PC-3 (cell line): ENCODE measurements around the gene CHMP4B. TPM values are rescaled to one million over a fixed set of nuclear protein-coding genes. Genes with fewer than 3 reads are reported as not detected.

Experiments used
- ATAC-seq: fragments of 200-7000 bp; cut with Tn5 transposase; 2 replicates; pipeline ENCODE4 v1.9.1; 2020; ENCODE audit warnings: mild to moderate bottlenecking, moderate library complexity
- BruUV-seq: library from RNA; stranded (reverse); fragments of 400-500 nt; replicated peaks from 2 replicates; lab custom pipeline; 2021; lab: Mats Ljungman, UMichigan
- CTCF ChIA-PET: fragments of 300-600 bp; sonication (Branson Sonifier 250); formaldehyde crosslinking; loops from one replicate; lab custom pipeline; 2022; ENCODE audit warnings: antibody characterized with exemption; lab: Charles Lee
- POLR2A ChIA-PET: fragments of 300-600 bp; sonication (Branson Sonifier 250); formaldehyde crosslinking; loops from one replicate; lab custom pipeline; 2022; ENCODE audit warnings: antibody characterized with exemption; ENCODE audit not compliant: unreplicated experiment; lab: Charles Lee
- DNase-seq: peaks from one replicate; pipeline ENCODE4 v3.0.0-alpha.2; 2015
- H2AFZ ChIP-seq: fragments of 300-600 bp; sonication (generic); 2 replicates; pipeline ENCODE4 v1.6.0; 2016; ENCODE audit warnings: antibody characterized with exemption, low read length
- H3F3A ChIP-seq: fragments of 300-600 bp; sonication (generic); one replicate; pipeline ENCODE4 v1.6.0; 2017; ENCODE audit warnings: antibody characterized with exemption, low read length, control low read depth, mild to moderate bottlenecking; ENCODE audit not compliant: unreplicated experiment
- H3K27ac ChIP-seq: fragments of 300-600 bp; sonication (generic); 2 replicates; pipeline ENCODE4 v1.5.1; 2016; ENCODE audit warnings: mild to moderate bottlenecking, low read length
- H3K27me3 ChIP-seq: fragments of 300-600 bp; sonication (generic); 2 replicates; pipeline ENCODE4 v1.6.1; 2016; ENCODE audit warnings: low read length, mixed read lengths
- H3K36me3 ChIP-seq: fragments of 300-600 bp; sonication (generic); 2 replicates; pipeline ENCODE4 v1.6.1; 2016; ENCODE audit warnings: low read depth, mixed run types, low read length, mixed read lengths
- H3K4me1 ChIP-seq: fragments of 300-600 bp; sonication (generic); 2 replicates; pipeline ENCODE4 v1.5.1; 2016; ENCODE audit warnings: low read length; ENCODE audit not compliant: insufficient read depth
- H3K4me2 ChIP-seq: fragments of 300-600 bp; sonication (generic); 2 replicates; pipeline ENCODE4 v1.6.0; 2016; ENCODE audit warnings: low read length
- H3K4me3 ChIP-seq: fragments of 300-600 bp; sonication (generic); 2 replicates; pipeline ENCODE4 v1.5.1; 2016; ENCODE audit warnings: mild to moderate bottlenecking, low read length, mixed read lengths
- H3K79me2 ChIP-seq: fragments of 300-600 bp; sonication (generic); 2 replicates; pipeline ENCODE4 v1.6.1; 2017; ENCODE audit warnings: low read length, mixed read lengths
- H3K9ac ChIP-seq: fragments of 300-600 bp; sonication (generic); 2 replicates; pipeline ENCODE4 v1.6.0; 2016; ENCODE audit warnings: mild to moderate bottlenecking, low read length
- H3K9me2 ChIP-seq: fragments of 300-600 bp; sonication (generic); replicated peaks from 2 replicates; pipeline ENCODE4 v1.6.1; 2016; ENCODE audit warnings: mixed run types, low read length, mixed read lengths
- H3K9me3 ChIP-seq: fragments of 300-600 bp; sonication (generic); 2 replicates; pipeline ENCODE4 v1.6.1; 2016; ENCODE audit warnings: low read length, mixed read lengths
- H4K20me1 ChIP-seq: fragments of 300-600 bp; sonication (generic); 2 replicates; pipeline ENCODE4 v1.6.1; 2016; ENCODE audit warnings: low read length, mixed read lengths
- EZH2 ChIP-seq: fragments of 300-600 bp; sonication (generic); IDR thresholded peaks from one replicate; pipeline ENCODE4 v1.6.1; 2017; ENCODE audit warnings: antibody characterized with exemption, mild to moderate bottlenecking, low read length; ENCODE audit not compliant: unreplicated experiment
- EZH2phosphoT487 ChIP-seq: fragments of 300-600 bp; sonication (generic); IDR thresholded peaks from 2 replicates; pipeline ENCODE4 v1.6.1; 2018; ENCODE audit warnings: mild to moderate bottlenecking, antibody characterized with exemption, low read length, borderline replicate concordance
- intact Hi-C: fragments of 100-400 bp; cut with micrococcal nuclease; formaldehyde crosslinking; loops from 2 replicates; pipeline ENCODE4 v1.9.0; 2023
- total RNA-seq: library from RNA; depleted of rRNA; stranded (reverse); fragments of >200 nt; gene quantifications from 2 replicates; pipeline ENCODE4 v1.2.3, GENCODE V29; 2014
- TF ChIP-seq, protein P1 (sequence below): fragments of 300-600 bp; sonication (generic); conservative IDR thresholded peaks from 2 replicates; pipeline ENCODE4 v1.5.1; 2017; ENCODE audit warnings: antibody characterized with exemption, low read depth, mild to moderate bottlenecking, low read length

CHMP4B gene
- total RNA-seq, 1 experiment from 2014 or later: 68.8 TPM

DNA sequence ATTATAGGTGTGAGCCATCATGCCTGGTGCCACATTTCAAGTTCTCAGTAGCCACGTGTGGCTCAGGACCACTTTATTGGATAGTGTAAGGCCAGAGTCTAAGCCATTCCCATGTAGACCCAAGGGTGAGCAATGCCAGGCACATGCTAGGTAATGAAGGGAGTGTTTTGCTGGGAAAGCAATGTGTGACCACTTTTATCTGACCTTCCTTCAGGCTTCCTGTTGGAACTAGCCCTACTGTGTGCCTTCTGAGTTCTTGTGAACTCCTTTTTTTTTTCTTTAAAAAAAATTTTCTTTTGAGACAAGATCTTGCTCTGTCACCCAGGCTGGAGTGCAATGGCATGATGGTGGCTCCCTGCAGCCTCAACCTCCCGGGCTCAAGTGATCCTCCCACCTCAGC lies 46.0 kb upstream of the CHMP4B start:
- no TSS peak for BruUV-seq
- POLR2A ChIA-PET: no interaction called here
- Histone ChIP-seq H3K9me3 (no peaks in the 10 kb centered on the region), H4K20me1 (no peaks in the 10 kb centered on the region), H3K4me2 (no peak overlapping the region), H3K79me2 (no peaks in the 10 kb centered on the region), H3K27me3 (no peaks in the 10 kb centered on the region), H3K4me1 (no peaks in the 10 kb centered on the region), H3K9me2 (no peaks in the 10 kb centered on the region), H3F3A (no peaks in the 10 kb centered on the region), H3K27ac (no peak overlapping the region), H3K36me3 (peaks cover 2% of the 10 kb centered on the region; the same call in 1 of the 2 replicates), H2AFZ (no peak overlapping the region), H3K4me3 (no peak overlapping the region), H3K9ac (no peak overlapping the region)
- intact Hi-C loops: no loop called here
- TF ChIP-seq EZH2phosphoT487 (no peak), EZH2 (no peak)
- TF ChIP-seq, protein P1, sequence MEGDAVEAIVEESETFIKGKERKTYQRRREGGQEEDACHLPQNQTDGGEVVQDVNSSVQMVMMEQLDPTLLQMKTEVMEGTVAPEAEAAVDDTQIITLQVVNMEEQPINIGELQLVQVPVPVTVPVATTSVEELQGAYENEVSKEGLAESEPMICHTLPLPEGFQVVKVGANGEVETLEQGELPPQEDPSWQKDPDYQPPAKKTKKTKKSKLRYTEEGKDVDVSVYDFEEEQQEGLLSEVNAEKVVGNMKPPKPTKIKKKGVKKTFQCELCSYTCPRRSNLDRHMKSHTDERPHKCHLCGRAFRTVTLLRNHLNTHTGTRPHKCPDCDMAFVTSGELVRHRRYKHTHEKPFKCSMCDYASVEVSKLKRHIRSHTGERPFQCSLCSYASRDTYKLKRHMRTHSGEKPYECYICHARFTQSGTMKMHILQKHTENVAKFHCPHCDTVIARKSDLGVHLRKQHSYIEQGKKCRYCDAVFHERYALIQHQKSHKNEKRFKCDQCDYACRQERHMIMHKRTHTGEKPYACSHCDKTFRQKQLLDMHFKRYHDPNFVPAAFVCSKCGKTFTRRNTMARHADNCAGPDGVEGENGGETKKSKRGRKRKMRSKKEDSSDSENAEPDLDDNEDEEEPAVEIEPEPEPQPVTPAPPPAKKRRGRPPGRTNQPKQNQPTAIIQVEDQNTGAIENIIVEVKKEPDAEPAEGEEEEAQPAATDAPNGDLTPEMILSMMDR: no peak
- DNase-seq (no peak), ATAC-seq (no peak)
- CTCF ChIA-PET: no interaction called here

DNA sequence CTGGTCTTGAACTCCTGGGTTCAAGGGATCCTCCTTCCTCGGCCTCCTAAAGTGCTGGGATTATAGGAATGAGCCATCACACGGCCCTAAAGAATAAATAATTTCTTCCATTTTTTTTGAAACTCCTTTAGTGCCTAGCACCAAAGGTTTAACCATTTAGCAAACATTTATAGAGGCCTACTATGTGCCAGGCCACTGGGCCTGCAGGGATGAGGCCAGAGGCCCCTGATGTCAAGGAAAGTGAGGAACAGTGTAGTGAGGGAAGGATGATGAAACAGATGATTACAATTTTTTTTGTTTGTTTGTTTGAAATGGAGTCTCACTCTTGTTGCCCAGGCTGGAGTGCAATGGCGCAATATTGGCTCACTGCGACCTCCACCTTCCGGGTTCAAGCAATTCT lies 45.6 kb upstream of the CHMP4B start:
- ChIA-PET CTCF (no interaction called here), POLR2A (no interaction called here)
- no TSS peak for BruUV-seq
- Histone ChIP-seq H3K4me3 (no peak overlapping the region), H3K4me1 (no peaks in the 10 kb centered on the region), H3K4me2 (no peak overlapping the region), H3K27me3 (no peaks in the 10 kb centered on the region), H3K79me2 (no peaks in the 10 kb centered on the region), H4K20me1 (no peaks in the 10 kb centered on the region), H3K27ac (no peak overlapping the region), H3K9me2 (no peaks in the 10 kb centered on the region), H3F3A (no peaks in the 10 kb centered on the region), H3K9ac (no peak overlapping the region), H3K36me3 (peaks cover 2% of the 10 kb centered on the region; the same call in 1 of the 2 replicates), H3K9me3 (no peaks in the 10 kb centered on the region), H2AFZ (no peak overlapping the region)
- intact Hi-C loops: no loop called here
- TF ChIP-seq, protein P1: no peak
- TF ChIP-seq EZH2phosphoT487 (no peak), EZH2 (no peak)
- DNase-seq: no peak
- ATAC-seq: no peak

DNA sequence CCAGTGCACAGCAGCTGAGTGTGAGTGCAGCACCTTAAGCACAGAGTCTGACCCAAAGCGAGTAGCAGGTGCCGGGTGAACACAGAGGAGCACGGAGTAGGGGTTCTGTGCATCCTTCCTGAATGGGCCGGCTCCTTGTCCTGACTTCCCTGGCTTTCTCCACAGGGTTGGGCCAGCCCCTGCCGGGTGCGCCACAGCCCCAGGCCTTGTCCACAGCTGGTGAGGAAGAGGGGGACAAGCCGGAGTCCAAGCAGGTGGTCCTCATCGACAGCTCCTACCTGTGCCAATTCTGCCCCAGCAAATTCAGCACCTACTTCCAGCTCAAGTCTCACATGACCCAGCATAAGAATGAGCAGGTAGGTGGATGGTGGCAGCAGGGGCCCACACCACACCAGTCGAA lies 44.5 kb upstream of the CHMP4B start:
- ATAC-seq (no peak), DNase-seq (no peak)
- Histone ChIP-seq H3K36me3 (peaks cover 2% of the 10 kb centered on the region; the same call in 1 of the 2 replicates), H3K4me2 (no peak overlapping the region), H3K9ac (no peak overlapping the region), H2AFZ (no peak overlapping the region), H3K4me3 (no peak overlapping the region), H3K27me3 (no peaks in the 10 kb centered on the region), H3K9me3 (no peaks in the 10 kb centered on the region), H3K27ac (no peak overlapping the region), H3K4me1 (no peaks in the 10 kb centered on the region), H3F3A (no peaks in the 10 kb centered on the region), H4K20me1 (no peaks in the 10 kb centered on the region), H3K79me2 (no peaks in the 10 kb centered on the region), H3K9me2 (no peaks in the 10 kb centered on the region)
- TF ChIP-seq EZH2phosphoT487 (no peak), EZH2 (no peak)
- TF ChIP-seq, protein P1: no peak
- POLR2A ChIA-PET: no interaction called here
- BruUV-seq: no TSS peak
- intact Hi-C loops: no loop called here
- CTCF ChIA-PET: no interaction called here
